Chondrocyte (in vitro differentiated cells): ENCODE measurements around the gene SEL1L3. TPM values are rescaled to one million over a fixed set of nuclear protein-coding genes. Genes with fewer than 3 reads are reported as not detected.

Experiments used
- DNase-seq: peaks from one replicate; pipeline ENCODE4 v3.0.0; 2021; ENCODE audit warnings: mixed read lengths, low spot score
- H3K27ac Mint-ChIP-seq: one replicate; pipeline ENCODE4 v1.8.0; 2021; ENCODE audit warnings: mild to moderate bottlenecking, moderate library complexity, mixed read lengths; ENCODE audit not compliant: unreplicated experiment
- H3K27me3 Mint-ChIP-seq: 2 replicates; pipeline ENCODE4 v1.8.0; 2021; ENCODE audit warnings: low read depth, mixed read lengths
- H3K36me3 Mint-ChIP-seq: 2 replicates; pipeline ENCODE4 v1.8.0; 2021; ENCODE audit warnings: low read depth, mixed read lengths
- H3K4me1 Mint-ChIP-seq: 2 replicates; pipeline ENCODE4 v1.8.0; 2021; ENCODE audit warnings: low read depth, mild to moderate bottlenecking, mixed read lengths
- H3K4me3 Mint-ChIP-seq: one replicate; pipeline ENCODE4 v1.8.0; 2021; ENCODE audit warnings: mild to moderate bottlenecking, moderate library complexity, mixed read lengths; ENCODE audit not compliant: unreplicated experiment
- H3K9me3 Mint-ChIP-seq: 2 replicates; pipeline ENCODE4 v1.8.0; 2021; ENCODE audit warnings: low read depth, mixed read lengths
- total RNA-seq: library from RNA; stranded (reverse); gene quantifications from 3 replicates; pipeline ENCODE4 v1.2.1, GENCODE V29; 2021
- TF ChIP-seq, protein P1 (sequence below): fragments of 200-600 bp; sonication (generic); IDR thresholded peaks from 2 replicates; pipeline ENCODE4 v1.5.0; 2021; ENCODE audit warnings: antibody characterized with exemption, mild to moderate bottlenecking, moderate library complexity

Gene SEL1L3
- total RNA-seq, 1 donor from 2014 or later, result 30.3 TPM

DNA sequence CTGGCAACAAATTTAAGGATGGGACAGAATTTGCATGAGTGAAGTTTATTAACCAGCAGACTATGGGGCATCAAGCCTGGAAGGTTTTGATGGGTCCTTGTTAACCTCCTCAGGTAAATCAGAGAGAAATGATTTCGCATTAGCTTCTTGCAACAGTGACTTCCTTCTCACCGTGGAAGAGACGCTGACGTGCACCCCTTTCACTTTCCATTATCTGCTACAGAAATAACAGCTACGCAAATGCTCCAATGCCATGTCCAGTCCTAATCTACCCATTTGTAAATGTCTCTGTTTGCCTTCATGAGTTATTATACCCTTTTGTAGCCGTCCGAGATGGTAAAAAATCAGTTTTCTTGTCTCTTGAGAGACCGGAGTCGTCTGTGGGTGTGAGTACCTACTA, 106.9 kb downstream of the SEL1L3 start:
- Mint-ChIP-seq H3K4me3 (no peak overlapping the region), H3K9me3 (no peaks in the 10 kb centered on the region), H3K27me3 (no peaks in the 10 kb centered on the region), H3K4me1 (no peaks in the 10 kb centered on the region), H3K36me3 (peaks cover 18% of the 10 kb centered on the region), H3K27ac (no peak overlapping the region)
- no peak for DNase-seq
- TF ChIP-seq, protein P1, sequence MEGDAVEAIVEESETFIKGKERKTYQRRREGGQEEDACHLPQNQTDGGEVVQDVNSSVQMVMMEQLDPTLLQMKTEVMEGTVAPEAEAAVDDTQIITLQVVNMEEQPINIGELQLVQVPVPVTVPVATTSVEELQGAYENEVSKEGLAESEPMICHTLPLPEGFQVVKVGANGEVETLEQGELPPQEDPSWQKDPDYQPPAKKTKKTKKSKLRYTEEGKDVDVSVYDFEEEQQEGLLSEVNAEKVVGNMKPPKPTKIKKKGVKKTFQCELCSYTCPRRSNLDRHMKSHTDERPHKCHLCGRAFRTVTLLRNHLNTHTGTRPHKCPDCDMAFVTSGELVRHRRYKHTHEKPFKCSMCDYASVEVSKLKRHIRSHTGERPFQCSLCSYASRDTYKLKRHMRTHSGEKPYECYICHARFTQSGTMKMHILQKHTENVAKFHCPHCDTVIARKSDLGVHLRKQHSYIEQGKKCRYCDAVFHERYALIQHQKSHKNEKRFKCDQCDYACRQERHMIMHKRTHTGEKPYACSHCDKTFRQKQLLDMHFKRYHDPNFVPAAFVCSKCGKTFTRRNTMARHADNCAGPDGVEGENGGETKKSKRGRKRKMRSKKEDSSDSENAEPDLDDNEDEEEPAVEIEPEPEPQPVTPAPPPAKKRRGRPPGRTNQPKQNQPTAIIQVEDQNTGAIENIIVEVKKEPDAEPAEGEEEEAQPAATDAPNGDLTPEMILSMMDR, result no peak

DNA sequence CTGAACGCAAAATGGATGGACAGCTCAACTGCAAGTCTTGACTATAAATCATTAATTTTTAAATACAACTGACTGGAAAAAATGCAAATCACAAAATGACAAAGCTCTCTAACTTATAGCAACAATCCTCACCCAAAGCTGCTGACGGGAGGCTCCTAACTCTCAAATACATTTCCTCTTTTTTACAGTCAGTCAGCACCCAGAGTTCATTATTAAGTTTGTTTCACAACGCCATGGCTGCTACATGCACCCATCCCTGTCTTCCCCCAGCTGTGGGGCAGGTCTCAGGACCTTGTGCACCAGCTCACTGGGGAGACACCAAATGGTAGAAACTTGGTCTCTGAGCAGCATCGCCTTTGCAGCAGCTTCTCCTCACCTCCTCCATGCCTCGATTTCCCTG, 109.5 kb downstream of the SEL1L3 start:
- H3K27me3 Mint-ChIP-seq, result no peaks in the 10 kb centered on the region
- peaks cover 7% of the 10 kb centered on the region for H3K36me3 Mint-ChIP-seq
- H3K4me1 Mint-ChIP-seq, result no peaks in the 10 kb centered on the region
- no peaks in the 10 kb centered on the region for H3K9me3 Mint-ChIP-seq
- no peak overlapping the region for H3K4me3 Mint-ChIP-seq
- TF ChIP-seq, protein P1, result no peak
- H3K27ac Mint-ChIP-seq, result no peak overlapping the region
- no peak for DNase-seq

DNA sequence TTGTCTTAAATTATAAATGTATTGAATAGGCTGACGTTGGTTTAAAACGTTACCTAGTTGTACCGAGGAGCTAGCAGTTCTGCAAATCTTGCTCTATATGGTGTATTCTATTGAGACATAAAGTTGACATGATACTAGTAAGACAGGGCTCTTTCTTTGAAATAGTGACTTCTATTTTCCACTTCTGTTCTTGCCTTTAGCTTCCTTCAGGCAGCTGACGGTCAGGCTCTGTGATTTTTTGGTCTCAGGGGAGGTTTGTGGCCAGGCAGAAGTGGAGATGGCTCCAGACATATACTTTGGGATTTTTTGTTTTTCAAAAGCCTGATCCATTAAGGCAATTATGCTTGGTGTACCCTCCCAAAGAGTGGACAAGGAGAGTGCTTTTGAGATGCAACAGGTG, 111.9 kb downstream of the SEL1L3 start:
- Mint-ChIP-seq H3K4me3 (no peak overlapping the region), H3K9me3 (no peaks in the 10 kb centered on the region), H3K36me3 (peaks cover 7% of the 10 kb centered on the region), H3K4me1 (no peaks in the 10 kb centered on the region), H3K27ac (no peak overlapping the region), H3K27me3 (no peaks in the 10 kb centered on the region)
- no peak for DNase-seq
- TF ChIP-seq, protein P1, result no peak

DNA sequence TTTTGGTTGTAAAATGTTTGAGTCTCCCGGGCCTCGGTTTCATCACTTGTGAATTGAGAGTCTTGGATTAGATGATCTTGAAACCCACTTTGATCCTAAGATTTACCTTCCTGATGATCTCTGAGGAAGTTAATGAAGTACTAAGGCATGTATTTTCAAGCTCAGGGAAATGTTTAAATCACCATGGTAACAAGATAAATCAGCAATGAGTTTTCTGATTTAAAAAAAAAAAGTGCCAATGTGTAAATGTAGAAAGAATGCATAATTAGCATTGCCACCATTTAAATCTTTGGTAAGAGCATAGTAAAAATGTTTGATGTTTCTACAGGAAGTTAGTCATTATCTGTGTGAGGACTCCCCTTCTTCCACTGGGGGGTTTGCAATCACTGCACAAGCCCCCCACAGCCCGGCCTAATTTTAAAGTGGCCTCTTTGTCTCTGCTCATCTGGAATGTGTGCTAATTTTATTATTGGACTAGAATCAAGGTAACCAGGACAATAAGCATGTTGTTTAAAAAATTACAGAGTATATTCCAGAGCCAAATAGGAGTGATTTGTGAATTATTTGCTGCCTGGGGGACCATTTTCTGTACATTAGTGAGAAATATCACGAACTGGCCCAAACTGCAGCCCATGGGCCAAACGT, 113.5 kb downstream of the SEL1L3 start:
- H3K4me1 Mint-ChIP-seq, result no peaks in the 10 kb centered on the region
- H3K36me3 Mint-ChIP-seq, result peaks cover 7% of the 10 kb centered on the region
- TF ChIP-seq, protein P1, result no peak
- H3K27ac Mint-ChIP-seq, result no peak overlapping the region
- no peak overlapping the region for H3K4me3 Mint-ChIP-seq
- no peak for DNase-seq
- no peaks in the 10 kb centered on the region for H3K27me3 Mint-ChIP-seq
- no peaks in the 10 kb centered on the region for H3K9me3 Mint-ChIP-seq

DNA sequence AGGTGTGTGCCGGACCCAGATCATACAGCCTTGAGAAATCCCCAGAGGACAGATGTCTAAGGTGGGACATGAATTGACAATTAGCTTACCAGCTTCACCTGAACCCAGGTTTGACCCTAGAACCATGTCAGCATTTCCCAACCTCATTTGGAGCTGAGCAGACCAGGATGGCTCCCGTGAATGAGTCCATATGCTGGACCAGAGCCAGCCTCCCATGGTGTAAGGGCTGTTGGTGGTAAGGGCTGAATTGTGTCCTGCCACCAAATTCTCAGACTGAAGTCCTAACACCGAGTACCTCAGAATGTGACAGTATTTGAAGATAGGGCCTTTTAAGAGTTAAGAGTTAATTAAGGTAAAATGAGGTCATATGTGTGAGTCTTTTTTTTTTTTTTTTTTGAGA, 118.8 kb downstream of the SEL1L3 start:
- no peaks in the 10 kb centered on the region for H3K9me3 Mint-ChIP-seq
- H3K27ac Mint-ChIP-seq, result no peak overlapping the region
- H3K36me3 Mint-ChIP-seq, result peaks cover 3% of the 10 kb centered on the region
- no peaks in the 10 kb centered on the region for H3K4me1 Mint-ChIP-seq
- H3K27me3 Mint-ChIP-seq, result no peaks in the 10 kb centered on the region
- H3K4me3 Mint-ChIP-seq, result no peak overlapping the region
- no peak for DNase-seq
- TF ChIP-seq, protein P1, result no peak
